ENCODE results near the gene DNM2.
"Not testable (repeated sequence)": the region's sequence is repeated elsewhere in the genome, so short reads cannot be mapped to it uniquely, and the experiment has no call there.

Gene DNM2

GRCh38 chr19:10726268-10726667, 8.4 kb downstream of the DNM2 start:
- no peak for DNase-seq

GRCh38 chr19:10727685-10728201, 9.9 kb downstream of the DNM2 start:
- DNase-seq, result no peak

GRCh38 chr19:10729411-10729810, 11.5 kb downstream of the DNM2 start:
- DNase-seq, result no peak

GRCh38 chr19:10730932-10731331, 13.1 kb downstream of the DNM2 start:
- no peak for DNase-seq

GRCh38 chr19:10735741-10736140, 17.9 kb downstream of the DNM2 start:
- DNase-seq, result no peak

- DNase-seq, result no peak
Observed at GRCh38 chr19:10736189-10736588, 18.3 kb downstream of the DNM2 start.

GRCh38 chr19:10736916-10737551, 19.2 kb downstream of the DNM2 start:
- peak; percentile 64 for DNase-seq

GRCh38 chr19:10737722-10738121, 19.8 kb downstream of the DNM2 start:
- DNase-seq, result no peak

GRCh38 chr19:10740798-10741197, 22.9 kb downstream of the DNM2 start:
- DNase-seq, result no peak

- no peak for DNase-seq
Observed at GRCh38 chr19:10742476-10742875, 24.6 kb downstream of the DNM2 start.

GRCh38 chr19:10744253-10744798, 26.4 kb downstream of the DNM2 start:
- peak; percentile 75 for DNase-seq

GRCh38 chr19:10744801-10745293, 27.0 kb downstream of the DNM2 start:
- no peak for DNase-seq

- not testable (repeated sequence) for DNase-seq
Observed at GRCh38 chr19:10746437-10746836, 28.6 kb downstream of the DNM2 start.

- no peak for DNase-seq
Observed at GRCh38 chr19:10747271-10747670, 29.4 kb downstream of the DNM2 start.

- DNase-seq, result no peak
Observed at GRCh38 chr19:10747674-10748073, 29.8 kb downstream of the DNM2 start.

GRCh38 chr19:10748195-10748926, 30.5 kb downstream of the DNM2 start:
- DNase-seq, result no peak

GRCh38 chr19:10748927-10749434, 31.1 kb downstream of the DNM2 start:
- DNase-seq, result peak; percentile 81

GRCh38 chr19:10749435-10750384, 31.8 kb downstream of the DNM2 start:
- DNase-seq, result no peak

- no peak for DNase-seq
Observed at GRCh38 chr19:10751109-10751953, 33.5 kb downstream of the DNM2 start.

GRCh38 chr19:10752237-10752912, 34.5 kb downstream of the DNM2 start:
- no peak for DNase-seq

All from islet precursor cell (in vitro differentiated cells).